ENCODE data around the gene EFEMP2.

GRCh38 chr11:65868076-65868667 is 4.4 kb downstream of the EFEMP2 start:
- TF ChIP-seq REST (IDR thresholded peaks at IDR 0.05; ENCODE audit: insufficient read depth in 1 of 2, low read depth in 2 of 2, low read length in 1 of 2) (no peak), CTCF (IDR thresholded peaks at IDR 0.05) (no peak), POLR2AphosphoS5 (IDR thresholded peaks at IDR 0.05; ENCODE audit: low read depth, low read length) (peak; percentile 75), TCF7L2 (IDR thresholded peaks at IDR 0.05; ENCODE audit: low read depth, low read length) (no peak), SIN3A (IDR thresholded peaks at IDR 0.05; ENCODE audit: borderline replicate concordance, insufficient read depth, low read depth, low read length) (no peak)

All from Panc1 (cell line).